Heart right ventricle (tissue), 16 donors: Measurements from ENCODE around the gene NEIL3. TPM values are rescaled to one million over a fixed set of nuclear protein-coding genes. Genes with fewer than 3 reads are reported as not detected.

Experiments used
- ATAC-seq, 8 donors: fragments of 200-7000 bp; cut with Tn5 transposase; one replicate each; pipeline ENCODE4 v1.9.1; 2020; ENCODE audit warnings: mild to moderate bottlenecking in 8 of 8, moderate library complexity in 8 of 8, moderate number of reproducible peaks in 1 of 8
- DNase-seq, 2 donors: peaks; one replicate each; pipeline ENCODE4 v3.0.0-alpha.2; 2020
- H3K27ac ChIP-seq, 10 donors: fragments of 200-600 bp; sonication (generic) in 2 of 10; one replicate each; pipeline versions ENCODE4 v1.5.0 to v1.8.0; 2020 to 2022; ENCODE audit warnings: mild to moderate bottlenecking in 3 of 10
- H3K27me3 ChIP-seq, 7 donors: fragments of 200-600 bp; one replicate each; pipeline ENCODE4 v1.8.0; 2021 to 2022; ENCODE audit warnings: mild to moderate bottlenecking in 2 of 7
- H3K36me3 ChIP-seq, 9 donors: fragments of 200-600 bp; sonication (generic) in 1 of 9; one replicate each; pipeline versions ENCODE4 v1.5.0 to v1.8.0; 2020 to 2022; ENCODE audit warnings: mild to moderate bottlenecking in 2 of 9
- H3K4me1 ChIP-seq, 9 donors: fragments of 200-600 bp; sonication (generic) in 1 of 9; one replicate each; pipeline versions ENCODE4 v1.5.0 to v1.8.0; 2020 to 2022; ENCODE audit warnings: mild to moderate bottlenecking in 4 of 9
- H3K4me3 ChIP-seq, 10 donors: fragments of 200-600 bp; sonication (generic) in 2 of 10; one replicate each; pipeline versions ENCODE4 v1.5.0 to v1.8.0; 2020 to 2022; ENCODE audit warnings: mild to moderate bottlenecking in 7 of 10, moderate library complexity in 2 of 10
- H3K9me3 ChIP-seq, 11 donors: fragments of 200-600 bp in 10 of 11; sonication (generic) in 2 of 11; one replicate each; pipeline versions ENCODE4 v1.5.0 to v1.8.0; 2013 to 2022; ENCODE audit warnings: mild to moderate bottlenecking in 2 of 11, control low read depth in 1 of 11, moderate library complexity in 1 of 11
- WGBS, 2 donors: extraction: QIAGEN DNeasy Blood & Tissue Kit; methylation state at CpG; one replicate each; pipeline ENCODE4 v1.1.7; 2013; ENCODE audit warnings: inconsistent platforms in 1 of 2; 5-methylcytosine and 5-hydroxymethylcytosine counted together
- intact Hi-C, 10 donors: fragments of 100-400 bp; cut with DNase I; formaldehyde crosslinking; loops; one replicate each; pipeline versions ENCODE4 v1.11.1 to v1.14.2; 2022
- polyA plus RNA-seq, 2 donors: library from polyadenylated mRNA; stranded (reverse); fragments of 200-250 nt; gene quantifications; one replicate each; pipeline ENCODE4 v1.2.3, GENCODE V29; 2013
- total RNA-seq, 10 donors: library from RNA; stranded (reverse); fragmentation: NEBNext Ultra II Directional in 3 of 10; extraction: Animal tissue kit (Norgen Biotek cat#: 25700) in 3 of 10; gene quantifications; one replicate each; pipeline versions ENCODE4 v1.2.1 to v1.2.4, GENCODE V29; 2021 to 2023
- TF ChIP-seq, protein P1 (sequence below), 9 donors: fragments of 200-600 bp; sonication (generic) in 2 of 9; IDR thresholded peaks; one replicate each; pipeline versions ENCODE4 v1.5.0 to v1.8.0; 2021 to 2022; ENCODE audit warnings: antibody characterized with exemption in 9 of 9, mild to moderate bottlenecking in 5 of 9, moderate library complexity in 1 of 9
- donor health status: Arrhythmogenic right ventricular cardiomyopathy.
- donor health status: ischemic (EF 13 %, LVEDD 7.1; RV severe dilation, severe dysfunction).
- donor health status: healthy with polysubstance abuse.
- donor health status: DM: no; HTN: yes; CAD: no.
- donor health status: DM: no; HTN: no; CAD: no.
- donor health status: ischemic (EF 25% LVEDD 6.9; RV normal size, moderate dysfunction).
- donor health status: ischemic (EF 25% LVEDD 5.7; RV mildly dilated, moderate dysfunction).
- donor health status: healthy.
- donor health status: DM: yes; HTN: yes; CAD: no.
- donor health status: Ischemic cardiomyopathy.
- donor health status: ischemic (EF 35%, LVEDD 5.7; RV mildly dilated, moderate dysfunction).
- donor health status: nonischemic (EF 11% LVEDD 7.7; RV severe dilation, severe dysfunction).
- donor health status: DM: yes; HTN: yes; CAD: no.
- donor health status: PGD.
- donor health status: ischemic (EF 29% LVEDD 5.4; RV normal size, mild dysfunction).
- donor health status: nonischemic (EF 23%, LVEDD 6.1; RV moderate dilation, normal function).

NEIL3 gene
- total and polyA plus RNA-seq, 12 donors, result 0.03 to 0.88 (median 0.36) TPM; not detected in 5

DNA sequence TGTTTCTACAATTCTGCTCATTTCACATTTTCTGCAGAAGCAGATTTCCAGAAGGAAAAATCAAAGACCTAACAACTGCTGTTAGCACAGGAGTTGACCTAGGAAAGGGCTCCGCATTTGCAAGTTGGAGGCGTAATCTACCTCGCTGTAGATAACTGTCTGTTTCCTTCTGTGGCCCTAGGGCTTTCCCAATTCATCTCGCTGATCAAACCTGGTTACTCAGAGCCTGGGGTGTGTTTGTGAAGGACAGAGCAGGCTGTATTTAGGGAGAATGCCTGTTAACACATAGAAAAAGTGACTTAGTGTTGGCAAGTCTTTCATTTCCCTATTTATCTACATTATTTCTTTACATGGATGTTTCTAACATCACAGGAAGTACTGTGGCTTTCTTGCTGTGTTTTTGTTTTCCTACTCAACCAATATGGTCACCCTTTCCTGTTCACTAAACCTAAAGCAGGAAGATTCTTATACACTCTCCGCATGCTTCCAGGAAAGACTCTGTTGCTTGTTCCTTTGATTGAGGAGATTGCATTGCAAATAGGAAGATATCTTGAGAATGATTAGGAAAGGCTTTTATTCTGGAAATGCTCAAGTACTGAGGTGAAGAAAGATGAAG is 92.1 kb downstream of the NEIL3 start:
- H3K9me3 ChIP-seq, result peaks cover 0 to 9% (median 0%) of the 10 kb centered on the region in 11 donors
- peaks cover 0 to 5% (median 0%) of the 10 kb centered on the region in 7 donors for H3K27me3 ChIP-seq
- intact Hi-C loops, result no loop called here
- H3K27ac ChIP-seq, result no peak overlapping the region
- no peaks in the 10 kb centered on the region for H3K36me3 ChIP-seq
- H3K4me1 ChIP-seq, result peaks cover 0 to 10% (median 0%) of the 10 kb centered on the region in 9 donors
- WGBS, 2 donors, result 72% methylated on average over 5 of the region's 5 CpGs
- DNase-seq (no peak), ATAC-seq (no peak)
- no peak overlapping the region for H3K4me3 ChIP-seq
- TF ChIP-seq, protein P1, sequence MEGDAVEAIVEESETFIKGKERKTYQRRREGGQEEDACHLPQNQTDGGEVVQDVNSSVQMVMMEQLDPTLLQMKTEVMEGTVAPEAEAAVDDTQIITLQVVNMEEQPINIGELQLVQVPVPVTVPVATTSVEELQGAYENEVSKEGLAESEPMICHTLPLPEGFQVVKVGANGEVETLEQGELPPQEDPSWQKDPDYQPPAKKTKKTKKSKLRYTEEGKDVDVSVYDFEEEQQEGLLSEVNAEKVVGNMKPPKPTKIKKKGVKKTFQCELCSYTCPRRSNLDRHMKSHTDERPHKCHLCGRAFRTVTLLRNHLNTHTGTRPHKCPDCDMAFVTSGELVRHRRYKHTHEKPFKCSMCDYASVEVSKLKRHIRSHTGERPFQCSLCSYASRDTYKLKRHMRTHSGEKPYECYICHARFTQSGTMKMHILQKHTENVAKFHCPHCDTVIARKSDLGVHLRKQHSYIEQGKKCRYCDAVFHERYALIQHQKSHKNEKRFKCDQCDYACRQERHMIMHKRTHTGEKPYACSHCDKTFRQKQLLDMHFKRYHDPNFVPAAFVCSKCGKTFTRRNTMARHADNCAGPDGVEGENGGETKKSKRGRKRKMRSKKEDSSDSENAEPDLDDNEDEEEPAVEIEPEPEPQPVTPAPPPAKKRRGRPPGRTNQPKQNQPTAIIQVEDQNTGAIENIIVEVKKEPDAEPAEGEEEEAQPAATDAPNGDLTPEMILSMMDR (IDR thresholded peaks at IDR 0.05), result no peak

DNA sequence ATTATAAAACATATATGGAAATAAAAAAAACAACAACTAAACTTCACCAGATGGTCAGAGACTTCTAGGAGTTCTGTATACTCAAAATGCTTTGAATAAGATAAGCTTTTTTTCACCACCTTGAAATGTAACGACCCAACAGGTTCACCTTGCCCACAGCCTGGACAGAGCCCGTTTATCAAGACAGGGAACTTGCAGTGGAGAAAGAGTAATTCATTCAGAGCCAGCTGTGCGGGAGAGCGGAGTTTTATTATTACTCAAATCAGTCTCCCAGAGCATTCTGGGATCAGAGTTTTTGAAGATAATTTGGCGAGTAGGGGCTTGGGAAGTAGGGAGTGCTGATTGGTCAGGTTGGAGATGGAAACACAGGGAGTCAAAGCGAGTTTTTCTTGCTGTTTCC is 94.1 kb downstream of the NEIL3 start:
- ATAC-seq, result no peak
- intact Hi-C loops, result no loop called here
- Histone ChIP-seq H3K4me1 (peaks cover 0 to 10% (median 0%) of the 10 kb centered on the region in 9 donors), H3K9me3 (no peaks in the 10 kb centered on the region), H3K27me3 (peaks cover 0 to 5% (median 0%) of the 10 kb centered on the region in 7 donors), H3K4me3 (no peak overlapping the region), H3K36me3 (no peaks in the 10 kb centered on the region), H3K27ac (no peak overlapping the region)
- TF ChIP-seq, protein P1 (IDR thresholded peaks at IDR 0.05), result no peak
- 65 to 74% methylated on average over 6 of the region's 6 CpGs for WGBS, 2 donors
- DNase-seq, result no peak

DNA sequence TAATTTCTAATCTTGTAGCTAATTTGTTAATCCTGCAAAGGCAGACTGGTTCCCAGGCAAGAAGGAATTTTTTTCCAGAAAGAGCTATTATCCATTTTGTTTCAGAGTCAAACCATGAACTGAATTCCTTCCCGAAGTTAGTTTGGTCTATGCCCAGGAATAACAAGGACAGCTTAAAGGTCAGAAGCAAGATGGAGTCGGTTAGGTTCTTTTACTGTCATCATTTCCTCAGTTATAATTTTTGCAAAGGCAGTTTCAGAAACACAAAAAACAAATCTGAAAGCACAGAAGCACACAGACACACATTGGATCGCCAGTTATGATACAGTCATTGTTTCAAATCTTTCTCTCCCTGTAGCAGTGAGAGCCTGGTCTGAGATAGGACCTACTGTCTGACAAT is 94.7 kb downstream of the NEIL3 start:
- H3K27ac ChIP-seq, result no peak overlapping the region
- H3K4me1 ChIP-seq, result peaks cover 0 to 10% (median 0%) of the 10 kb centered on the region in 9 donors
- 72 to 77% methylated on average over 3 of the region's 3 CpGs for WGBS, 2 donors
- no peaks in the 10 kb centered on the region for H3K9me3 ChIP-seq
- no peak overlapping the region for H3K4me3 ChIP-seq
- ATAC-seq, result no peak
- peaks cover 0 to 5% (median 0%) of the 10 kb centered on the region in 7 donors for H3K27me3 ChIP-seq
- DNase-seq, result no peak
- H3K36me3 ChIP-seq, result no peaks in the 10 kb centered on the region
- intact Hi-C loops, result no loop called here
- TF ChIP-seq, protein P1 (IDR thresholded peaks at IDR 0.05), result no peak

DNA sequence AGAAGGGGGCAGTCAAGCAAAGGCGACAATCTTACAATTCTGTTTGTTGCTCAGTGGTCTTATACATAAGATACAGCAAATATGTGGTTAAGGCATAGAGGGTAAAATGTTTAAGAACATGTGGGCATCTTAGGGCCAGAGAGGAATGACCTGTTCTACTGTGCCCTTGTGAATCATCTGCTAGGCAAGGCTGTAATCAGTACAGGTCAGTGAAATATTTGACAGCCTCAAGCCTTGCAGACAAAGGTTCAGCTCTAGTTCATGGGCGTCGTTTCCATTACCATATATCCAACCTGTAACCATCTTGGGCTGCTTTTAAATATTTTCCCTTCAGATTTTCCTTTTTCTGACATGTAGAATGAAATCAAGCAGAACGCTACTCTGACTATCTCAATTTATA is 95.3 kb downstream of the NEIL3 start:
- ATAC-seq, result no peak
- no peaks in the 10 kb centered on the region for H3K36me3 ChIP-seq
- no peak for DNase-seq
- peaks cover 0 to 10% (median 0%) of the 10 kb centered on the region in 9 donors for H3K4me1 ChIP-seq
- 77 to 78% methylated on average over 4 of the region's 4 CpGs for WGBS, 2 donors
- H3K27me3 ChIP-seq, result peaks cover 0 to 5% (median 0%) of the 10 kb centered on the region in 7 donors
- H3K9me3 ChIP-seq, result no peaks in the 10 kb centered on the region
- no peak overlapping the region for H3K27ac ChIP-seq
- TF ChIP-seq, protein P1 (IDR thresholded peaks at IDR 0.05), result no peak
- H3K4me3 ChIP-seq, result no peak overlapping the region
- intact Hi-C loops, result no loop called here
